ENCODE results near the gene YBX2.
"Not testable (repeated sequence)": the region's sequence is repeated elsewhere in the genome, so short reads cannot be mapped to it uniquely, and the experiment has no call there.

The YBX2 gene

GRCh38 chr17:7294614-7295153 is at the start of gene YBX2:
TSS of gene YBX2 (minus strand) at chr17:7294639. CDS start at chr17:7294500, 139 bp downstream.
- in situ Hi-C loops (cut with HindIII; ENCODE audit: low sequenced_read_pairs) = no loop called here

- in situ Hi-C loops (cut with HindIII; ENCODE audit: low sequenced_read_pairs) = no loop called here
Observed at GRCh38 chr17:7343250-7343649, 48.8 kb upstream of the YBX2 start.

- in situ Hi-C loops (cut with HindIII; ENCODE audit: low sequenced_read_pairs) = no loop called here
Observed at GRCh38 chr17:7341842-7342241, 47.4 kb upstream of the YBX2 start.

- in situ Hi-C loops (cut with HindIII; ENCODE audit: low sequenced_read_pairs) = no loop called here
Observed at GRCh38 chr17:7340179-7340578, 45.7 kb upstream of the YBX2 start.

GRCh38 chr17:7337600-7337999 is 43.2 kb upstream of the YBX2 start:
- in situ Hi-C loops (cut with HindIII; ENCODE audit: low sequenced_read_pairs) = not testable (repeated sequence)

DNA sequence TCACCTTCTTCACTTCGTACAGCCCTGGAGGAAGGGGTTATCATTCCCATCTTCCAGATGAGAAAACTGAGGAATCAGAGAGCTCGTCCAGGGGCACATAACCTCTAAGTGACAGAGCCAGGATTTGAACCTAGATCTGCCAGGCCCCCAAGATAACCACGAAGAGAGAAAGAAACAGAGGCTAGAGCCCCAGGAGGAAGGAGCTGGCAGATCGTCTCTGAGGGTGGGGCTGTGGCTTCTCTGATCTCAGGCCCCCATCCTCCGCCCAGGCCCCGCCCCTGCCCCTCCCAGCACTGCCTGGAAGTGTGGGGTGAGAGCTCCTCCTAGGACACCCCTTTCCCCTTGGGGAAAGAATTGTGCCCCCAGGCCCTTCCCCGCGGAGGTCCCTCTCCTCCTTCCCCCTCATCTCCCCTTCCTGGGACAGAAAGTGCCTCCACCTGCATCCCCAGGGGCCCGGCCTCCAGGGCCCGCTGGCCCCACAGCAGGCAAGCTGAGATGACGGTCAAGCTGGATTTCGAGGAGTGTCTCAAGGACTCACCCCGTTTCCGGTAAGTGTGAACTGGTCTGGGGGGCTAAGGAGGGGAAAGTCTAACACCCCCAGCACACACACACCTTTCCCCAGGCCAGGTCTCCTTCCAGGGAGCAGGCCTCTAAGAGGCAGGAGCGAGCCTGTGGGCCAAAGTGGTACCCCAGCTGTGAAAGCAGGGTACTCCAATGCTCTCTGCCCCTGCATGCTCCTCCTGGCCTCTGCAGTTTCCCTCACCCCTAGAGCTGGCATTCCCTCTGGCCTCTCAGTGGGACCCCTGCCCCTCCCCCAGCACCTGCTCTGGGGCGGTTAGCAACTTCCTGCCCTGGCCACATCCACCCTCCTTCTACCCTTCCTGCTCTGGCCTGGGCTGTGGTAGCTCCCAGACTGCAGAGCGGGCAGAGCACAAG is 42.1 kb upstream of the YBX2 start, which contains the start of gene ACAP1:
Gene ACAP1, plus strand, starts transcription at position 290 of the 936 bp plus-strand sequence. Its CDS starts 206 bp downstream, at position 496.
- in situ Hi-C loops (cut with HindIII; ENCODE audit: low sequenced_read_pairs) = no loop called here

DNA sequence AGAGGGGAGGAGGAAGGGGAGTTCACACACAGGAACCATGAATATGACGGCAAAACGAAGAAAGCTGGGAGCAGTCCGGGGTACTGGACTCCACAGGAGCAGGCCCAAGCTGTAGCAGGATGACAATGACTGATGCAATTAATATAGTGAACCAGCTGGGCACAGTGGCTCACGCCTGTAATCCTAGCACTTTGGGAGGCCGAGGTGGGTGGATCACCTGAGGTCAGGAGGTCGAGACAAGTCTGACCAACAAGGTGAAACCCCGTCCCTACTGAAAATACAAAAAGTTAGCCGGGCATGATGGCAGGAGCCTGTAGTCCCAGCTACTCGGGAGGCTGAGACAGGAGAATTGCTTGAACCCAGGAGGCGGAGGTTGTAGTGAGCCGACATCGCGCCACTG is 41.3 kb upstream of the YBX2 start:
- in situ Hi-C loops (cut with HindIII; ENCODE audit: low sequenced_read_pairs) = not testable (repeated sequence)

DNA sequence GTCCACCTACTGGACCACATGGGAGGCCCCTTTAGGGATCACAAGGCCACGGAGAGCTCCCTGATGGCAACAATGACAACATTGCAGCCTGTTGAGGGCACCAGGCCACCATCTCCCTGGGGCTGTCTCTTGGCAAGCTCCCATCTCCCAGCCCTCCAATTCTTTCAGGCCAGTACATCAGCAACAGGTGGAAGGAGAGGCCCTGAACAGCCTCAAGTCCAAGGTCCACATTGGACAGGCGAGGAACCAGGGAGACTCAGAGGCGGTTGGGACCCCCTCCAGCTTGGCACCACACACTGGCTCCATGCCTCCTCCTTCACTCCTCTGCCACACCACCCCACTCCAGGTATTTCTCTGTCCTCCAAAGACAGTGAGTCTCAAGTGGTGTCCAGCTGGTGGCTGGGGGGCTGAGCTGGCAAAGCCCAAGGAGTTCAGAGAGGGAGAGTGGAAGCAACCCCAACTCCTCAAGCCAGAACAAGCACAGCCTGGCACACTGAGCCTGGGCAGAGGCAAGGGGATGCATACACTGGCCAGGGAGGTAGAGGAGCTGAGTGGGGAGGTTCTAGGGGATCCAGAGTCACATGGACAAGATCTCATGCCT is 40.6 kb upstream of the YBX2 start:
- in situ Hi-C loops (cut with HindIII; ENCODE audit: low sequenced_read_pairs) = no loop called here

DNA sequence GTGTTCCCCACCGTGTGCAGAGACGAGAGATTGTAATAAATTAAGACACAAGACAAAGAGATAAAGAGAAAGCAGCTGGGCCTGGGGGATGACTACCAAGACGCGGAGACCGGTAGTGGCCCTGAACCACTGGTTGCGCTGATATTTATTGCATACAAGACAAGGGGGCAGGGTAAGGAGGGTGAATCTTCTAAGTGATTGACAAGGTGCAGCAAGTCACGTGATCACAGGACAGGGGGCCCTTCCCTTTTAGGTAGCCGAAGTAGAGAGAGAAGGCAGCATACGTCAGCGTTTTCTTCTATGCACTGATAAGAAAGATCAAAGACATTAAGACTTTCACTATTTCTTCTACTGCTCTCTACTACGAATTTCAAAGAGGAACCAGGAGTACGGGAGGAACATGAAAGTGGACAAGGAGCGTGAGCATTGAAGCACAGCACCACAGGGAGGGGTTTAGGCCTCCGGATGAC is 38.2 kb upstream of the YBX2 start:
- in situ Hi-C loops (cut with HindIII; ENCODE audit: low sequenced_read_pairs) = not testable (repeated sequence)

DNA sequence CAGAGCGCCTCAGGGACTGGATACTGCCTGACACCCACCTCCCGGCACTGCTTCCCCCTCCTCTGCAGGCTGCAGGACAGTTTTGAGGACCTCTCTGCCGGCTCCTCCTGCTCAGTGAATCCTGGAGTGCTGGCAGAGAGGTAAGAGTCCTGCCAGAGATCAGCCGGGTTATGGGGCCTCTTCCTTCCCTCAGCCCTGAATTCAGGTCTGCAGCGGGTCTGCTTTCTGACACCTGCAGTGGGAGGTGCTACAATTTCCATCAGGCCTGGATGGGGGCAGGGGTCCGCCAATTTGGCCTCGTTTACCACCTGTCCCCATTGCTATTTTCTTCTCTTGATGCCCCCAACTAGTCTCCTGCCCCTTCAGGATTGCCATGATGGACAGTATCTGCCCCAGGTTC is 37.7 kb upstream of the YBX2 start:
- in situ Hi-C loops (cut with HindIII; ENCODE audit: low sequenced_read_pairs) = no loop called here

DNA sequence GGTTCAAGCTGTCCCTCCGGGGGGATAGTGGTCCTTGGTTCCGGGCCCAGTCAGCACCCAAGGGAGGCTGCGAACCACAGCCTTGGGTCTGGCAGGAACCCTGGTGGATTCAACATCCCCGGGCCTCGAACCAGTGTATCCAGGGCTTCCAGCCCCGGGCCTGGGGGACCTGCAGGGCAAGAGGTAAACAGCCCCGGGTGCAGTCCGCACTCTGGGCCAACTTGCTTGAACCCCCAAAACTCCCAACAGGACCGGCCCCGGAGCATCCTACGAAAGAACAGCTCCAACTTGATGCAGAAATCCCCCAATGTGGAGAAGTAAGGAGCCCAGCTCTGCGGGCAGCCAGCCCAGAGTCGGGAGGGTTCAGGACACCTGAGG is 36.2 kb upstream of the YBX2 start:
- in situ Hi-C loops (cut with HindIII; ENCODE audit: low sequenced_read_pairs) = no loop called here

DNA sequence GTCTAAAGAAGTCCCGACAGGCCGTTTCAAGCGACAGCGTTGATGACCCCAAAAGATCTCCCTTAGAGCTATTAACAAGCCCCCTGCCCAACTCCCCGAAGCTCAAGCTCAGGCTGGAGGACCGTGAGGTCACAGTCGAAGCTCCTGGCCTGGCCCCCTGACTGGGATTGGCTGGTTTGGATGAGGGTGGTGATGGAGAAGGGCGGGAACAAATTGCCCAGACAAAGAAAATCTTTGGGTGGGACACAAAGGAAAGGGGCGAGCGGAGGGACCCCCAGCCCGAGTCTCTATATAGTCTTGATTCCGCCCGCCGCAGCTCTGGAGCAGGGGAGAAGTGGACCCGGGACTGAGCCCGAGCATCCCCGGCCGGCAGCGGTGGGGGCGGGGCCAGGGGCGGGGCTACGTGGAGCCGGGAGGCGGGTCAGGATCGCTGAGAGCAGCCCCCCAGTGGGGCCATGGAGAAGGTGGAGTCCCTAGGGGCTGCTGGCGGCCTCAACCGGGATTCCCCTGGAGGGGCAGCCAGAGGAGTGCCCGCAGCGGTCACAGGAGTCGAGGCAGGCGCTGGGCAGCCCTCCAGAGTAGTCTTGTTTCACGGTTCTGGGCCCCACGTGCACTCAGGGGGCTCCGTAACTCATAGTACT is 35.7 kb upstream of the YBX2 start:
- in situ Hi-C loops (cut with HindIII; ENCODE audit: low sequenced_read_pairs) = no loop called here

- in situ Hi-C loops (cut with HindIII; ENCODE audit: low sequenced_read_pairs) = no loop called here
Observed at GRCh38 chr17:7329374-7329996, 35.0 kb upstream of the YBX2 start.

GRCh38 chr17:7328840-7329373 is 34.5 kb upstream of the YBX2 start, which contains the start of gene NEURL4:
TSS of gene NEURL4 (minus strand) at chr17:7329335. CDS start at chr17:7329312, 23 bp downstream.
- in situ Hi-C loops (cut with HindIII; ENCODE audit: low sequenced_read_pairs) = no loop called here

- in situ Hi-C loops (cut with HindIII; ENCODE audit: low sequenced_read_pairs) = no loop called here
Observed at GRCh38 chr17:7328009-7328408, 33.6 kb upstream of the YBX2 start.

DNA sequence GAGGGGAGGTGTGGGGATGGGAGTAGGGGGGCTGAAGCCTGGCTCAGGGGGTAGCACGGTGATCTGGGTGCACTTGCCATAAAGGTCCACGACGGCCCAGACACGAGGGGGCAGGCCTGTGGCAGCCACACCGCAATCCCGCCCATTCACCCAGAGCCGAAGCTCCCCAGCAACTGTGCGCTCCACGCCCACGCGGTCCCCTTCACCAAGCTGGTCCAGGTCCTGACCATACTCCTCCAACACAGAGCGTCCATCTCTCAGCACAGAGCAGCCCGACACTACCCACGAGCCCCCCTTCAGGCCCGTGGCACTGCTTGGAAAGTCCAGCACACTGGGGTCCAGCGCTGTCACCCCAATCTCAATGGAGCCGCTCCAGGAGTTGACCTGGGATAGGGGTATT is 33.1 kb upstream of the YBX2 start:
- in situ Hi-C loops (cut with HindIII; ENCODE audit: low sequenced_read_pairs) = no loop called here

GRCh38 chr17:7327056-7327455 is 32.6 kb upstream of the YBX2 start:
- in situ Hi-C loops (cut with HindIII; ENCODE audit: low sequenced_read_pairs) = no loop called here

DNA sequence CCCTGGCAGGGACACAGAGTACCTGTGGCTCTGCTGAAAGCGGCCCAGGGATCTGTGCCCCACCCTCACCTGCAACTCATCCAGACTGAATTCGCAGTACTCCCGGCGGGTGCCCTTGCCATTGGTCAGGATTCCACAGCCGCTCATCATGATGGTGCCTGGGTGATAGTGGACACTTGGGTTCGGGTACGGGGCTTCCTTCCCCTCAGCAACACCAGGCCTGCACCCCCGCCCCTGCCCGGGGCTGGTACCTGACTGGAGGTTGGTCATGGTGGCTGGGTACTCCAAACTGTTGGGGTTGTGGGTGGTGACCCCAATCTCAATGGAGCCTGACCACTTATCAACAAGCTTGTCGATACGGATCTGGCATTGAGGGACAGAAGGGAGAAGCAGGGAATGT is 31.7 kb upstream of the YBX2 start:
- in situ Hi-C loops (cut with HindIII; ENCODE audit: low sequenced_read_pairs) = no loop called here

DNA sequence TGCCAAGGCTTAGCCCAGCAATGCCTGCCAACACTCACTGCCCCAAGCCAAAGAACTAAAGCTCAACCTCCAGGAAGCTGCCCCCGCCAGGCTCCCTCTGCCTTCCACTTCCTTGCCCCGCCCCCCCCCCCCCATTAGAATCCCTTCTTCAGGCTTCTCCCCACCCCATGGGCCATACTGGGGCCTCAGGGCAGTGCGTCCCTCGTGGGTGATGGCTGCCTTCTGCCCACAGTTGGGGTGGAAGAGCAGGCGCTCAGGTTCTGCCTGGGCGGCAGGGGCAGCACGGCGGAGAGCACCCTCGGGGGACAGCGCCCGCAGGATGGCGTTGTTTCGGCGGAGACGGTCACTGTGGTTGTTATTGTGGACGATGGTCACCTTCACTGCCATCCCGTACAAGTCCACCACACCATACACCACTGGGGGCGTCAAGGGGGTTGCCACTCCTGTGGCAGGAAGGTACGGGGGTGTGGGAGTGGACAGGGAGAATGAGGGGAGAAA is 30.6 kb upstream of the YBX2 start:
- in situ Hi-C loops (cut with HindIII; ENCODE audit: low sequenced_read_pairs) = no loop called here

- in situ Hi-C loops (cut with HindIII; ENCODE audit: low sequenced_read_pairs) = no loop called here
Observed at GRCh38 chr17:7324438-7324779, 30.0 kb upstream of the YBX2 start.

All from DLD1 (cell line).